Measurements from ENCODE around the gene LGALS3BP.
"Not testable (repeated sequence)": the region's sequence is repeated elsewhere in the genome, so short reads cannot be mapped to it uniquely, and the experiment has no call there.

LGALS3BP gene

DNA sequence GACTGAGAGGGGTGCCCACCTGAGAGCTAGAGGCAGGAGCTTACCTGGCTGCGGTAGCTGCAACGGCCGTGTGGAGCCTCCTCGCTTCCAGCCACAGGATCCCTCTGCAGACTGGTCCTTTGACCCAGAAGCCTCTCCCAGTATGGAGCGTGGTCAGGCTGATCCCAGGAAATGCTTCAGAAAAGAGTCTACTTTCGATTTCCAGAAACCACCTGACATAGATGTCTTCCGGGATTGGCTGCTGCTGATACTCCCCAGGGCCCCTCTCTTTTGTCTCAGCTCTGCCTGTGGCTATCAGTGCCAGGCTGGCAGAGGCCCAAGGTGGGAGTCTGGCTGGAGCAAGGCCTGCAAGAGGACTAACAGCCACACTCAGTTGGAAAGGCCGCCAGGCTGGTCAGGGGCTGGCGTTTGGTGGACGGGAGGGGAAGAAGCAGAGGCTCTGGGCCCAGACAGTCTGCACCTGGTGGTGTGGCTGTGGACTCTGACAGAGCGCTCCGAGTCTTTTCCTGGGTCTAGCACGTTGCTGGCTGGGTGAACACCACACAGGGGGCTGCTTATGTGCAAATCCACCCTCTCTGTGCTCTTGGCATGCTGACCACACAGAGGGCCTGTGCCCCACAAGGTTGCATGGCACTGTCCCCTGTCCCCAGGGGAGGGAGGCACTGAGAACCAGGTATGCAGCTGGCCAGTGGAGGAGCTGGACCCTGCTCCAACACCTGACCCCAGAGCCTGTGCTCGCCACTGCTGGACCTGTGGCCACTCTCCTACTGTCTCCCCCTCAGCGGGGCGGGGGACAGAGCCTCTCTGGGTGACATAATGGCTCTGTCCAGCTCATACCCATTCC is at the start of gene LGALS3BP:
Gene LGALS3BP (minus strand): TSS at position 144 of the 844 bp plus-strand sequence. CDS start 2,732 bp downstream, outside the sequence.
- DNase-seq (ENCODE audit: low spot score) = peak; percentile 38

DNA sequence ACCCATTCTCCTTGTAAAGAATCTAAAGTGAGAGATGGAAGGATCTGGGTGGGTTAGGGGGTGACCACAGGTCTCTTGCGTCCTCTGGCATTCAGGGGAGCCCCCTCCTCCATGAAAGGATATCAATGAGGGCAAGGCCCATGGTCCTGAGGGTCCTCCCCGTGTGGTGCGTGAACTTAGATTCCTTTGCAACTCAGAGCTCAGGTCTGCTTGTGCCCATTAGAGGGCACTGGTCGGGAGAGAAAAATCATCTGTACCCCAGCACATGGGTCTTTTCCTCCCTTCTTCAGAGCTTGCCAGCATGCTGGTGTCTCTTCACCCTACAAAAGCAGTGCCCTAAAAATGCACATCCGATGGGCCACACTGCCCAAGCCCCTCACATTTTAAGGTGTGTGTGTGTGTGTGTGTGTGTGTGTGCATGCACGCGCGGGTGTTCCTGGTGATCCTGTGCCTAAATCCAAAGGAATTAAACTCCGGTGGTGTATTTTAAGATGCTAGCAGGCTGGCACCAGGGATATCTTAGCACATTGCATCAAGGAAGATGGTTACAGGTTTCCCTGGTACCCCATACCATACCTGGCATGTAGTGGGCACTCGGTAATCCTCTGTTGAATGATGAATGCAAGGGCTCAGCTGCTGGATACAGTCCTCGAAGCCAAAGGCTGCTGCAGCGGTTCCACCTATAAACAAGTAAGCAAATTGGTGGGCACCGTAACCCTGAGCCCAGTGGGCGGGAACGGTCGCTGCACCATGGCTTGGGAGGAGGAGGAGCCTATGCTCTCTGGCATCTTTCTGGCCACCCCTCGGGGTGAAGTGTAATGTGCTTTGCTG is 49.0 kb upstream of the LGALS3BP start:
- DNase-seq (ENCODE audit: low spot score) = no peak

DNA sequence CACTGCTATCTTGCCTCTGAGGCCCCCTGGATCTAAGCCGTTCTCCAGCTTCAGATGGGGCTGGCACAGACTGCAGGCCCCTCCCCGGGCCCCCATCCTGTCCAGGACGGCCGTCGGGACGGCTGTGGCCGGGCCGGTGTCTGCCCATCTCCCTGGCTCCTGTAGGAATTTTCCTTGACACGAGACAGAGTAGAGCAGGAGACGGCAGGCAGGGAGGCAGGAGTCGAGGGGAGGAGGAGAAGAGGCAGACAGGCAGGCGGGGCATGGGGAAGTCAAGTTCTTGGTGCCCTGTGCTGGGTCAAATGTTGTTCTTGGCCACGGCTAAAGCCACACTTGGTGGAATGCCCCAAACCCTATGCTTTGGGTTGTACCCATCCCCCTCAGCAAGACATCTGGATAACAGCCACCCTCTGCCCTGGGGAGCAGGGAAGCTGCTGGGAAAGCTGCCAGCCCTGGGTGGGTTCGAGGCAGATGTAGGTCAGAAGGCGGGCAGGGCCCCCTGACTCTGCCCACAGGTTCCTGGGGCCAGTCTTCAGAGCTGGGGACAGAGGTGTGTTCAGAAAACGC is 48.3 kb upstream of the LGALS3BP start:
- no peak for DNase-seq (ENCODE audit: low spot score)

DNA sequence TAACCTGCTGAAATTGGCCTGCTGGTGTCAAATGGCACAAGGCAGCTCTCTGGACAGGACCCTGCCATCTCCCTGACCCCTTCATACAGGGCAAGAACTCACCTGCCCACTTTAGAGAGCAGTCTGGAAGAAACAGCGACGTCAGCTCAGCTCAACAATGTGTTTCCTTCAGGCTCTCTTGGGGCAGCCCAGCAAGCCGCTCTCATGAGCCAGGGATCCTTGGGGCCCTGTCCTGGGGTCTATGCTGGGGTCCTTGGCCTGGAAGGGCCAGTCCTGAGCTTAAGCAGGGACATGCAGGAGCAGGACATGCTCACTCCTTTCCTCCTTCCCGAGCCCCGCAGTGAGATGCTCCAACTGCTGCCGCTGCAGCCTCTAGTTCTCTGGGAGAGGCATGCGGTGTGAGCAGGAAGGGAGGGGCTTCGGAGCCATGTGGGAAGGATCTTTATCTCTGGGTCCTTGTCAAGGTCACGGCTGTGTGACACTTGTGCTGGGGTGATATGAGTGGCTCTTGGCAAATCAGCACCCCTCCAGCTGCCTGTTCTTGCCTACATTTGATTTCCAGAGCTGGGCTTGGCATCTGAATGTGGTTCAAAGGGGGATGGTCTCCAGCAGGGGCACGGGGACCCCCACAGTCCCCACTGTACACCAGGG is 47.7 kb upstream of the LGALS3BP start:
- DNase-seq (ENCODE audit: low spot score) = no peak

- no peak for DNase-seq (ENCODE audit: low spot score)
These were observed 46.9 kb upstream of the LGALS3BP start for GRCh38 chr17:79026376-79027273.

GRCh38 chr17:79024901-79025737 is 45.4 kb upstream of the LGALS3BP start:
- no peak for DNase-seq (ENCODE audit: low spot score)

GRCh38 chr17:79023886-79024771 is 44.4 kb upstream of the LGALS3BP start, which contains the start of gene C1QTNF1:
C1QTNF1 (plus strand) TSS chr17:79024169; CDS start chr17:79043969, 19,800 bp downstream.
- no peak for DNase-seq (ENCODE audit: low spot score)

DNA sequence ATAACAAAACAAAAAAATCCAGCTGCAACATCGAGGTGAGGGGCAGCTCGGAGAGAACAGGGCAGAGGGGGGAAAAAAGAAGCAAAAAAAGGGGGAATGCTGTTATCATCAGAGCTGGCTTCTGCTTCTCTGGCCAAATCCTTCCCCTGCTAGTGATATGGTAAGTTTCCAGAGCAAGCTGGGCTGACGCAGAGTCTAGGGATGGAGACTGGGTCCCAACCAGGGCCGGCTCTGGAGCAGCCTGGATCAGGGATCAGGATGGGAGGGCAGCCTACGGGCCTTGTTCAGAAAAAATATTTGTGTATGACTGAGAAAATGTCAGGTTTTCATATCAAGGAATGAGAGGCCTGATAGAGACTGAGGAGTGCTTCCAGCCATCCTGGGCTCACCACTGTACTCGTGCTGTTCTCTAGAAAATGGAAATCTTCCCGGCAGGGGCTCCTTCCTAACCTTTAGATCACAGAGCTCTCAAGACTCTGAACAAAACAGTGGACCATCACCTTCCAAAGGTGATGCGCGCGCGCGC is 43.5 kb upstream of the LGALS3BP start:
- no peak for DNase-seq (ENCODE audit: low spot score)

- DNase-seq (ENCODE audit: low spot score) = no peak
These were observed 42.8 kb upstream of the LGALS3BP start for GRCh38 chr17:79022507-79022991.

DNA sequence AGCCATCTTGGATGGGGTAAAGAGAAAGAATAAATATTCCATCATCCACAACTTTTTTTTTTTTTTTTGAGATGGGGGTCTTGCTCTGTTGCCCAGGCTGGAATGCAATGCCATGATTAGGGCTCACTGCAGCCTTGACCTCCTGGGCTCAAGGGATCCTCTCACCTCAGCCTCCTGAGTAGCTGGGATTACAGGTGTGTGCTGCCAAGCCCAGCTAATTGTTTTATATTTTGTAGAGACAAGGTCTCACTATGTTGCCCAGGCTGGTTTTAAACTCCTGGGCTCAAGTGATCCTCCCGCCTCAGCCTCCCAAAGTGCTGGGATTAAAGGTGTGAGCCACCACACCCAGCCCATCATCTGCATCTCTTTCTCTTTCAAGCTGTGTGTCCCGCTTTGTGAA is 42.2 kb upstream of the LGALS3BP start:
- DNase-seq (ENCODE audit: low spot score) = not testable (repeated sequence)

GRCh38 chr17:79020631-79021301 is 41.0 kb upstream of the LGALS3BP start:
- DNase-seq (ENCODE audit: low spot score) = no peak

DNA sequence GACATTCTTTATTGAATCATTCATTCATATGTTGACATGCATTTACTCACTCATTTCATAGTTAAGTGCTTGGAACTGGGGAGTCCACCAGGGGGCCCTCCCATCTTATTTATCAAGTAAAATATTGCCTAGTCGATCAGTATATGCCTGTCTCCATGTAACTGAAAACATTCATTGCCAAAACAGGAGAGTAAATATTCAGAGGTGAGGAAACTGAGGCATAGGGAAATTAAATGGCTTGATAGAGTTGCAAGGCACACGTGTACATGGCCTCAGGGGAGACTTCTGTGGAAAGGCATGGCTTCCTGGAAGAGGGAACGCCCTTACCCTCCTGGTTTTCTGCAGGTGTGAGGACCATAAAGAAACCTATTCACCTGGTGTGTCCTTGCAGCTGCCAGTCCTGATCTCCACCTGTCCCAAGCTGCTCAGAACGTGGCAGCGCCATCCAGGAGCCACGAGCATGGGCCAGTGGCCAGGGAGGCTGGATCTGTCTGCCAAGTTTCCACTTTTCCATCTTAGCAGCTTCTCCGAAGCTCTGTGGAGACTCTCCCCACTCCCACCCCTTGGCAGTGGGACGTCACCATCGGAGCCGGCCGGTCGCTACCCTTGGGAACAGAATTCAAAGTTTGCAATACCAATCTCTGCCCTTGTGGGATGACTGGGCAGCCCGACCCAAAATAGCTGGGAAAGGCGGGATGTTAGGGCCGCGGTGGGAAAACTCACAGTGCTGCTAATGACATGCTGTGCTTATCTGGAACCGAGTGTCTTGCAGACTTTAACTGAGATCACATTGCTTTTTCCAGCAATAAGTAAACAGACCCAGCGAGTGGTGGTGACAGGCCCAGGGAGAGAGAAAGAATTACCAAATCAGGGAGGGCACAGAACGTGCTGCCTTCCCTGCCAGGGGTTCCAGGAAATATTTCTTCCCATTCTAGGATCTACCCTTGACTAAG is 40.2 kb upstream of the LGALS3BP start:
- peak; percentile 17 for DNase-seq (ENCODE audit: low spot score)

GRCh38 chr17:79019261-79019631 is 39.5 kb upstream of the LGALS3BP start:
- no peak for DNase-seq (ENCODE audit: low spot score)

DNA sequence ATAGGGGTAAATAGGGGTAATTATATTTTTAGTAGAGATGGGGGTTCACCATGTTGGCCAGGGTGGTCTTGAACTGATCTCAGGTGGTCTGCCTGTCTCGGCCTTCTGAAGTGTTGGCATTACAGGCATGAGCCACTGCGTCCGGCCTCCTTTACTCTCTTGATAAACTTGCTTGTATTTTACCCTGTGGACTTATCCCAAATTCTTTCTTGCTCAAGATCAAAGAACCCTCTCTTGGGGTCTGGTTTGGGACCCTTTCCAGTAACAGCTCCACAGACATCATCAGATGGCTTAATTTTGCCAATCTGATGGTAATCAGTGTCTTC is 38.6 kb upstream of the LGALS3BP start:
- no peak for DNase-seq (ENCODE audit: low spot score)

- no peak for DNase-seq (ENCODE audit: low spot score)
These were observed 38.0 kb upstream of the LGALS3BP start for GRCh38 chr17:79017546-79018369.

DNA sequence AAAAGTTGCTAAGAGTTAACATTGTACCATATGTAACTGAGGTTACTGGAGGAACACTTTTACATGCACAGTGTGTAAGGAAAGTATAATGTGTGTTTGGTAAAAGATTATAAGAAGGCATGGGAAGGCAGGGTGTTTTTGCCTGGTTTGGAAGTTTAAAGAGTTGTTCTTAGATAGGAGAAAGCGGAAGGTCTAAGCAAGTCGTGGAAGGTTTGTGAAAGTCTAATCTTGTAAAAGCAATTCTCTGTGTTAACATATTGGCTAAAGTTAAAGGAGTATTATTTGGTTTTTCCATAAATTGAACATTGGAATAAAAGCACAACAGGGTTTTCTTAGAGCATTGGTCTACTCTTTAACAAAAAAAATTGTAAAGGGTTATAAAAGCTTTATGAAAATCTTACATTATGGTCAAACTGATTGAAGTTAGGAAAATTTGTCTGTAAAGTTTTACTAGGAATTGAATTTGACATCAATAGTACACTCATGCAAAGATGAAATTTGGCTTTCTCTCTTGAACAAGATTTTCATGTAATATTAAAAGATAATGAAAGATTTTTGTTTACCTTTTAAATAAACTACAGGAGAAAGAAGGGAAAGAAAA is 34.5 kb upstream of the LGALS3BP start:
- DNase-seq (ENCODE audit: low spot score) = no peak

Measured in activated CD4-positive, alpha-beta T cell treated with anti-CD3 and anti-CD28 coated beads, Interleukin-2, Interleukin-4, amounts not matched to agents 100 ng/mL and 50 ng/mL, durations not matched to agents 16 hours and 8 hours (primary cell).